Measurements from ENCODE around the gene IDH3B.

Gene IDH3B

GRCh38 chr20:2652724-2653555, 11.1 kb downstream of the IDH3B start:
- peak overlapping the region; percentile 89 to 99 for H3K4me3 ChIP-seq (replicated peaks in 1 of 2; ENCODE audit: low read depth in 2 of 2, low read length in 2 of 2)
- TF ChIP-seq CTCF (IDR thresholded peaks at IDR 0.05; ENCODE audit: low read depth, low read length): no peak
- no peak for DNase-seq (ENCODE audit: low read depth in 2 of 2)

GRCh38 chr20:2651772-2652723, 12.0 kb downstream of the IDH3B start, which contains the start of gene NOP56:
TSS of gene NOP56 (plus strand) at chr20:2652632. CDS start at chr20:2652661, 29 bp downstream.
- peak; percentile 91 to 95 for DNase-seq (ENCODE audit: low read depth in 2 of 2)
- peak within 1 kb of the TSS; percentile 89 to 99 for H3K4me3 ChIP-seq (replicated peaks in 1 of 2; ENCODE audit: low read depth in 2 of 2, low read length in 2 of 2)
- TF ChIP-seq CTCF (IDR thresholded peaks at IDR 0.05; ENCODE audit: low read depth, low read length): no peak

- DNase-seq (ENCODE audit: low read depth in 2 of 2): no peak
- no peak overlapping the region for H3K4me3 ChIP-seq (replicated peaks in 1 of 2; ENCODE audit: low read depth in 2 of 2, low read length in 2 of 2)
- TF ChIP-seq CTCF (IDR thresholded peaks at IDR 0.05; ENCODE audit: low read depth, low read length): no peak
These were observed 20.3 kb downstream of the IDH3B start for GRCh38 chr20:2643708-2644107.

- no peak for DNase-seq (ENCODE audit: low read depth in 2 of 2)
- H3K4me3 ChIP-seq (replicated peaks in 1 of 2; ENCODE audit: low read depth in 2 of 2, low read length in 2 of 2): no peak overlapping the region
- TF ChIP-seq CTCF (IDR thresholded peaks at IDR 0.05; ENCODE audit: low read depth, low read length): no peak
These were observed 23.1 kb downstream of the IDH3B start for GRCh38 chr20:2640899-2641298.

GRCh38 chr20:2640260-2640659, 23.8 kb downstream of the IDH3B start:
- no peak overlapping the region for H3K4me3 ChIP-seq (replicated peaks in 1 of 2; ENCODE audit: low read depth in 2 of 2, low read length in 2 of 2)
- TF ChIP-seq CTCF (IDR thresholded peaks at IDR 0.05; ENCODE audit: low read depth, low read length): no peak
- DNase-seq (ENCODE audit: low read depth in 2 of 2): no peak

- TF ChIP-seq CTCF (IDR thresholded peaks at IDR 0.05; ENCODE audit: low read depth, low read length): no peak
- no peak for DNase-seq (ENCODE audit: low read depth in 2 of 2)
- H3K4me3 ChIP-seq (replicated peaks in 1 of 2; ENCODE audit: low read depth in 2 of 2, low read length in 2 of 2): no peak overlapping the region
These were observed 26.8 kb downstream of the IDH3B start for GRCh38 chr20:2637246-2637645.

Measured in cardiac fibroblast (primary cell).